ENCODE results near the gene TMEM198. TPM values are rescaled to one million over a fixed set of nuclear protein-coding genes. Genes with fewer than 3 reads are reported as not detected.

TMEM198 gene
- total RNA-seq, 2 experiments from 2014 or later, result 2.1 to 2.2 TPM

DNA sequence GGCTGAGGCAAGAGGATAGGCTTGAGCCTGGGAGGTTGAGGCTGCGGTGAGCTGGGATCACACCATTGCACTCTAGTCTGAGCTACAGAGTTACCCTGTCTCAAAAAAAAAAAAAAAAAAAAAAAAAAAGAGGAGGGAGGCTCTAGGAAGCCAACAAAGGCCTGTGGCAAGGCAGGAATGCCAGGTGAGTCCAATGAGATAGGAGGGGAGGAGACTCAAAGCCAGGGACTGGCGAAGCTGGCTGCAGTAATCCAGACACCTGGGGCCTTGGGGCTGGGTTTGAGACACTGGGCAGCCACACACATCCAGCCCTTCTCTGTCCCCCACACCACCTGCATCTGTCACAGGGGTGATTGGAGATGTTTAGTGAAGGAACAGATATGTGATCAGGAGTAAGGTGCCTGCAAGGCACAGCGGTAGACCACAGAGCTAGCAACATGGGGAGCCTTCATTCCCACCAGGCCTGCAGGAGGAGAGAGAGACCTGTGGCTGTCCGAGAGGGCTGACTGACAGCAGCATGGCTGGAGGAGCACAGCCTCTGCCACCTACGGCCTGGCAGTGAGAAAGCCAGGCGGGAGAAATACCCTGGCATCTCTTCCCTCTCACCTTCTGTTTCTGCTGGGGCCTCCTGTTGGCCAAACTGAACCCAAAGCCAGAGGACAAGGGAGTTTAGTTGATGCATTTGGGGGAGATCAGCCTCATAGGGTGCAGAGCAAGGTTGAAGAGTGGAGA lies 9.7 kb upstream of the TMEM198 start:
- H3K27me3 Mint-ChIP-seq, result peaks cover 23% of the 10 kb centered on the region

GRCh38 chr2:219536425-219536824 lies 7.4 kb upstream of the TMEM198 start:
- Mint-ChIP-seq H3K9me3 (no peaks in the 10 kb centered on the region), H3K27me3 (peaks cover 6% of the 10 kb centered on the region), H3K27ac (no peak overlapping the region), H3K4me1 (ENCODE audit: low read depth) (peaks cover 4% of the 10 kb centered on the region), H3K4me3 (no peak overlapping the region), H3K36me3 (ENCODE audit: low read depth) (peaks cover 7% of the 10 kb centered on the region)
- ATAC-seq (no peak), DNase-seq (no peak)
- intact Hi-C loops (cut with micrococcal nuclease), result no loop called here
- POLR2A ChIA-PET, result no interaction called here
- TF ChIP-seq, protein P1, sequence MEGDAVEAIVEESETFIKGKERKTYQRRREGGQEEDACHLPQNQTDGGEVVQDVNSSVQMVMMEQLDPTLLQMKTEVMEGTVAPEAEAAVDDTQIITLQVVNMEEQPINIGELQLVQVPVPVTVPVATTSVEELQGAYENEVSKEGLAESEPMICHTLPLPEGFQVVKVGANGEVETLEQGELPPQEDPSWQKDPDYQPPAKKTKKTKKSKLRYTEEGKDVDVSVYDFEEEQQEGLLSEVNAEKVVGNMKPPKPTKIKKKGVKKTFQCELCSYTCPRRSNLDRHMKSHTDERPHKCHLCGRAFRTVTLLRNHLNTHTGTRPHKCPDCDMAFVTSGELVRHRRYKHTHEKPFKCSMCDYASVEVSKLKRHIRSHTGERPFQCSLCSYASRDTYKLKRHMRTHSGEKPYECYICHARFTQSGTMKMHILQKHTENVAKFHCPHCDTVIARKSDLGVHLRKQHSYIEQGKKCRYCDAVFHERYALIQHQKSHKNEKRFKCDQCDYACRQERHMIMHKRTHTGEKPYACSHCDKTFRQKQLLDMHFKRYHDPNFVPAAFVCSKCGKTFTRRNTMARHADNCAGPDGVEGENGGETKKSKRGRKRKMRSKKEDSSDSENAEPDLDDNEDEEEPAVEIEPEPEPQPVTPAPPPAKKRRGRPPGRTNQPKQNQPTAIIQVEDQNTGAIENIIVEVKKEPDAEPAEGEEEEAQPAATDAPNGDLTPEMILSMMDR (IDR thresholded peaks at IDR 0.05), result no peak
- CTCF ChIA-PET, result no interaction called here

More for the DNA sequence above, 9.7 kb upstream of the TMEM198 start:
- ChIA-PET CTCF (interaction anchor here (1.2 to 1.4 kb wide), 2 partner anchors 26 to 58 kb away, joined by 3 to 5 read pairs; no protein-coding TSS in a partner anchor), POLR2A (no interaction called here)
- Mint-ChIP-seq H3K36me3 (ENCODE audit: low read depth) (no peaks in the 10 kb centered on the region), H3K27ac (no peak overlapping the region), H3K9me3 (no peaks in the 10 kb centered on the region), H3K4me1 (ENCODE audit: low read depth) (no peaks in the 10 kb centered on the region), H3K4me3 (no peak overlapping the region)
- TF ChIP-seq, protein P1 (IDR thresholded peaks at IDR 0.05), result no peak
- ATAC-seq (no peak), DNase-seq (no peak)
- intact Hi-C loops (cut with micrococcal nuclease), result loop anchor here (5.0 kb wide), 3 partner anchors 37 to 132 kb away; partner anchors contain the start of gene GMPPA

- H3K4me3 Mint-ChIP-seq, result no peak overlapping the region
- H3K27ac Mint-ChIP-seq, result no peak overlapping the region
- intact Hi-C loops (cut with micrococcal nuclease), result no loop called here
- POLR2A ChIA-PET, result no interaction called here
- H3K27me3 Mint-ChIP-seq, result peaks cover 6% of the 10 kb centered on the region
- no peak for ATAC-seq
- CTCF ChIA-PET, result interaction anchor here (1.0 kb wide), 1 partner anchor 42 kb away, joined by 3 read pairs; no protein-coding TSS in a partner anchor
- peaks cover 8% of the 10 kb centered on the region for H3K36me3 Mint-ChIP-seq (ENCODE audit: low read depth)
- TF ChIP-seq, protein P1 (IDR thresholded peaks at IDR 0.05), result no peak
- no peaks in the 10 kb centered on the region for H3K9me3 Mint-ChIP-seq
- no peak for DNase-seq
- peaks cover 7% of the 10 kb centered on the region for H3K4me1 Mint-ChIP-seq (ENCODE audit: low read depth)
Observed at GRCh38 chr2:219536967-219537366, 6.9 kb upstream of the TMEM198 start.

DNA sequence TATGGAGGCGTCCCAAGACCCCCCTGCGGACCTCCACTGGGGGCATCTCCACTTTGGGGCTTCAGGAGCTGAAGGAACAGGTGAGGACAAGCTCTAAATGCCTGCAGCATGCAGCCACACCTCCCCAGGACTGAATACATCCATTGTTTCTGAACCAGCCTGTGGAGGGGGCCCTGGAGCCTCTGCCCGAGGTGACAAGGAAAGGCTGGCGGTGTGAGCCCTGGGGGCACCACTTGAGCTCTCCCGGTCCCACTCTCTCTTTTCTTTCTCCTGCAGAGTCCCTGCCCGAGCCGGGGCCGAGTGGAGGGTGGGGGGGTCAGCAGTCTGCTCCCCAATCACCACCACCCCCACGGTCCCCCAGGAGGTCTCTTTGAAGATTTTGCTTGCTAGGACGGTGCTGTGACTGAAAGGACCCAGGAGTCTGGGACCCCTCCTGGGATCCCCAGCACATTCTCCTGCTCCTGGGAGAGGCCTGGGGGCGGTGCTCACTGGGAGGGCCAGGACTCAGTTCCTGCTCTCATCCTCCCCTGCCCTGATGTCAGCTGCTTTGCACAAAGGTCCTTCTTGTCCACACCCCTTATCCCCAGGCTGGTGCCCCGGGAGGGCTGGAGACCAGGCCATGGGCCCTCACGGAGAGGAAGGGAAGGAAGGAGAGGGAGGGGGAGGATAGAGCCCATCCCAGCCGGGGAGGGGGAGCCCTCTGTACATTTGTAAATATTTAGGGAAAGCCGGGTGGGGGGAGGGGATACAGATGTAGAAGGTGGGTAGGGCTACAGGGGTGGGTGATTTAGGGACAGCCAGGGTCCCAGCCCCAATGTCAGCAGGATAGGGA lies 6.0 kb upstream of the TMEM198 start:
- Mint-ChIP-seq H3K4me1 (ENCODE audit: low read depth) (peaks cover 14% of the 10 kb centered on the region), H3K27ac (no peak overlapping the region), H3K4me3 (no peak overlapping the region), H3K27me3 (peaks cover 3% of the 10 kb centered on the region), H3K36me3 (ENCODE audit: low read depth) (peaks cover 8% of the 10 kb centered on the region), H3K9me3 (no peaks in the 10 kb centered on the region)
- DNase-seq, result no peak
- CTCF ChIA-PET, result interaction anchor here (0.9 to 1.0 kb wide), 2 partner anchors 43 to 62 kb away, joined by 3 read pairs; no protein-coding TSS in a partner anchor
- POLR2A ChIA-PET, result no interaction called here
- intact Hi-C loops (cut with micrococcal nuclease), result no loop called here
- no peak for ATAC-seq
- TF ChIP-seq, protein P1 (IDR thresholded peaks at IDR 0.05), result no peak
